Activated CD8-positive, alpha-beta memory T cell treated with anti-CD3 and anti-CD28 coated beads, Interleukin-2, amount 50 U/mL, for 4 hours (primary cell): ENCODE measurements around the gene SP2.
"Not testable (repeated sequence)": the region's sequence is repeated elsewhere in the genome, so short reads cannot be mapped to it uniquely, and the experiment has no call there.

ENCODE experiments used
- DNase-seq: peaks from one replicate; pipeline ENCODE4 v3.0.0-alpha.2; 2020

SP2 gene

GRCh38 chr17:47891545-47892088, 4.4 kb upstream of the SP2 start:
- no peak for DNase-seq

- DNase-seq, result no peak
Measured at GRCh38 chr17:47894498-47895346, 1.3 kb upstream of the SP2 start.

GRCh38 chr17:47895347-47895855, 635 bp upstream of the SP2 start:
- DNase-seq, result no peak

GRCh38 chr17:47896672-47897490, 845 bp downstream of the SP2 start:
- DNase-seq, result no peak

GRCh38 chr17:47897561-47897960, 1.5 kb downstream of the SP2 start:
- DNase-seq, result no peak

GRCh38 chr17:47898241-47898640, 2.2 kb downstream of the SP2 start:
- no peak for DNase-seq

GRCh38 chr17:47899643-47900042, 3.6 kb downstream of the SP2 start:
- no peak for DNase-seq

GRCh38 chr17:47901423-47901822, 5.4 kb downstream of the SP2 start:
- DNase-seq, result no peak

- DNase-seq, result no peak
Measured at GRCh38 chr17:47902039-47902744, 6.2 kb downstream of the SP2 start.

- DNase-seq, result no peak
Measured at GRCh38 chr17:47905221-47905733, 9.2 kb downstream of the SP2 start.

- no peak for DNase-seq
Measured at GRCh38 chr17:47906443-47906842, 10.4 kb downstream of the SP2 start.

- no peak for DNase-seq
Measured at GRCh38 chr17:47907932-47908562, 12.0 kb downstream of the SP2 start.

- no peak for DNase-seq
Measured at GRCh38 chr17:47913050-47913449, 17.0 kb downstream of the SP2 start.

- no peak for DNase-seq
Measured at GRCh38 chr17:47914306-47914948, 18.4 kb downstream of the SP2 start.

- no peak for DNase-seq
Measured at GRCh38 chr17:47915776-47916398, 19.9 kb downstream of the SP2 start.

GRCh38 chr17:47916489-47917208, 20.6 kb downstream of the SP2 start:
- no peak for DNase-seq

- no peak for DNase-seq
Measured at GRCh38 chr17:47917581-47917980, 21.5 kb downstream of the SP2 start.

- DNase-seq, result no peak
Measured at GRCh38 chr17:47918006-47918405, 22.0 kb downstream of the SP2 start.

- no peak for DNase-seq
Measured at GRCh38 chr17:47918991-47919390, 23.0 kb downstream of the SP2 start.

GRCh38 chr17:47919889-47920288, 23.9 kb downstream of the SP2 start:
- not testable (repeated sequence) for DNase-seq
